Tibial artery (tissue), 4 donors: ENCODE results near the gene WDR27.

Experiments used
- DNase-seq, 2 donors: peaks; one replicate each; pipeline ENCODE4 v3.0.0-alpha.2; 2019
- H3K27ac ChIP-seq, 2 donors: fragments of 200-600 bp; sonication (generic) in 1 of 2; 1 replicate in 1 of 2; 2 replicates in 1 of 2; pipeline ENCODE4 v1.5.1; 2018 to 2019; ENCODE audit warnings: mild to moderate bottlenecking in 1 of 2
- H3K27me3 ChIP-seq, 2 donors: fragments of 200-600 bp; sonication (generic) in 1 of 2; one replicate each; pipeline versions ENCODE4 v1.5.1 to v1.6.0; 2016 to 2019
- H3K36me3 ChIP-seq, 3 donors: fragments of 200-600 bp; sonication (generic) in 2 of 3; one replicate each; pipeline ENCODE4 v1.5.1; 2016 to 2019; ENCODE audit warnings: mild to moderate bottlenecking in 2 of 3
- H3K4me1 ChIP-seq, 4 donors: fragments of 200-600 bp; sonication (generic) in 2 of 4; 1 replicate in 3 of 4; 2 replicates in 1 of 4; pipeline ENCODE4 v1.5.1; 2016 to 2019
- H3K4me3 ChIP-seq, 2 donors: fragments of 200-600 bp; sonication (generic) in 1 of 2; 1 replicate in 1 of 2; 2 replicates in 1 of 2; pipeline ENCODE4 v1.5.1; 2018 to 2019; ENCODE audit warnings: mild to moderate bottlenecking in 2 of 2
- H3K9me3 ChIP-seq, 3 donors: fragments of 200-600 bp; sonication (generic) in 1 of 3; one replicate each; pipeline ENCODE4 v1.5.1; 2016 to 2019
- intact Hi-C: fragments of 100-400 bp; cut with DNase I; formaldehyde crosslinking; loops from one replicate; pipeline ENCODE4 v1.15.0; 2023; ENCODE audit warnings: low total_unique reads
- TF ChIP-seq, protein P1 (sequence below), 2 experiments: fragments of 200-600 bp in 1 of 2; fragments of 450-650 bp in 1 of 2; IDR thresholded peaks; one replicate each; pipeline ENCODE4 v1.5.1; 2017 to 2019; ENCODE audit warnings: antibody characterized with exemption in 2 of 2, mild to moderate bottlenecking in 1 of 2, moderate library complexity in 1 of 2

WDR27 gene

DNA sequence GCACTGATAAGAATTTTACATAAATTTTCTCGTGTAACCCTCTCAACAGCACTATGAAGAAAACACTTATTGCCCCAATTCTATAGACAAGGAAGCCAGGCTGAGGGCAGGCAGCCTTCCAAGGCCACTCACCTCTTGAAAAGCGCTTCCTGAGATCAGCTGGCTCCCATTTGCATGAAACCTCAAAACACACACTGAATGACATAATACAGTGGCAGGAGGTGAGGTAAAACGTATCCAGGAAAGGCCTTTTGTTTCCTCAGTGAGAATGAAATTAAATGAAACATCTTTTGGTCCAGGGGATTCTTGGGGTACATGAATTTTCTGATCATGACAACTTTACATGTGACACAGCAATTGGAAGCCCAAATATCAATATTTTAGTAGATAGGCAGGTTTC is 112.5 kb downstream of the WDR27 start:
- H3K27me3 ChIP-seq, result no peaks in the 10 kb centered on the region
- H3K9me3 ChIP-seq, result peaks cover 0 to 6% (median 0%) of the 10 kb centered on the region in 3 donors
- H3K36me3 ChIP-seq, result peaks cover 0 to 10% (median 0%) of the 10 kb centered on the region in 3 donors
- intact Hi-C loops, result no loop called here
- H3K27ac ChIP-seq, result no peak overlapping the region
- TF ChIP-seq, protein P1, sequence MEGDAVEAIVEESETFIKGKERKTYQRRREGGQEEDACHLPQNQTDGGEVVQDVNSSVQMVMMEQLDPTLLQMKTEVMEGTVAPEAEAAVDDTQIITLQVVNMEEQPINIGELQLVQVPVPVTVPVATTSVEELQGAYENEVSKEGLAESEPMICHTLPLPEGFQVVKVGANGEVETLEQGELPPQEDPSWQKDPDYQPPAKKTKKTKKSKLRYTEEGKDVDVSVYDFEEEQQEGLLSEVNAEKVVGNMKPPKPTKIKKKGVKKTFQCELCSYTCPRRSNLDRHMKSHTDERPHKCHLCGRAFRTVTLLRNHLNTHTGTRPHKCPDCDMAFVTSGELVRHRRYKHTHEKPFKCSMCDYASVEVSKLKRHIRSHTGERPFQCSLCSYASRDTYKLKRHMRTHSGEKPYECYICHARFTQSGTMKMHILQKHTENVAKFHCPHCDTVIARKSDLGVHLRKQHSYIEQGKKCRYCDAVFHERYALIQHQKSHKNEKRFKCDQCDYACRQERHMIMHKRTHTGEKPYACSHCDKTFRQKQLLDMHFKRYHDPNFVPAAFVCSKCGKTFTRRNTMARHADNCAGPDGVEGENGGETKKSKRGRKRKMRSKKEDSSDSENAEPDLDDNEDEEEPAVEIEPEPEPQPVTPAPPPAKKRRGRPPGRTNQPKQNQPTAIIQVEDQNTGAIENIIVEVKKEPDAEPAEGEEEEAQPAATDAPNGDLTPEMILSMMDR (IDR thresholded peaks at IDR 0.05), result no peak
- H3K4me1 ChIP-seq, result no peaks in the 10 kb centered on the region
- DNase-seq, result no peak
- H3K4me3 ChIP-seq, result no peak overlapping the region

DNA sequence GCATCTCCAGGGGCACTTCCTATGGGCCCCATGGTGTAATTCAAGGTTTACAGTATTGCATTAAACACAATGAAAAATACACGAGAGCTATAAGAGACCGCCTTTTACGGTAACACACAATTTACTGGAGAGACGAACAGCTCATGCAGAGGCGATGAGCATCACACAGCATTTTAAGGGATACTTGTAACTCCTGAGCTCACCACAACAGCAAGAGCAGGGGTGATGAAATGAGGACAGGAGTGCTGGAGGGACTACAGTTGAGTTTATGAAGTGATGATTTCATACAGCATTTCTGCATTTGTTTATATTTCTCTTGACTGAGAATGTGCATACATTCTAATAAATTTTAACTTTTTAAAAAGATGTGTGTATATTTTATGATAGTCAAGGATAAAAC is 113.9 kb downstream of the WDR27 start:
- Histone ChIP-seq H3K4me1 (no peaks in the 10 kb centered on the region), H3K36me3 (peaks cover 0 to 10% (median 0%) of the 10 kb centered on the region in 3 donors), H3K27ac (no peak overlapping the region), H3K9me3 (peaks cover 0 to 6% (median 0%) of the 10 kb centered on the region in 3 donors), H3K27me3 (no peaks in the 10 kb centered on the region), H3K4me3 (no peak overlapping the region)
- intact Hi-C loops, result no loop called here
- no peak for DNase-seq
- TF ChIP-seq, protein P1 (IDR thresholded peaks at IDR 0.05), result no peak

DNA sequence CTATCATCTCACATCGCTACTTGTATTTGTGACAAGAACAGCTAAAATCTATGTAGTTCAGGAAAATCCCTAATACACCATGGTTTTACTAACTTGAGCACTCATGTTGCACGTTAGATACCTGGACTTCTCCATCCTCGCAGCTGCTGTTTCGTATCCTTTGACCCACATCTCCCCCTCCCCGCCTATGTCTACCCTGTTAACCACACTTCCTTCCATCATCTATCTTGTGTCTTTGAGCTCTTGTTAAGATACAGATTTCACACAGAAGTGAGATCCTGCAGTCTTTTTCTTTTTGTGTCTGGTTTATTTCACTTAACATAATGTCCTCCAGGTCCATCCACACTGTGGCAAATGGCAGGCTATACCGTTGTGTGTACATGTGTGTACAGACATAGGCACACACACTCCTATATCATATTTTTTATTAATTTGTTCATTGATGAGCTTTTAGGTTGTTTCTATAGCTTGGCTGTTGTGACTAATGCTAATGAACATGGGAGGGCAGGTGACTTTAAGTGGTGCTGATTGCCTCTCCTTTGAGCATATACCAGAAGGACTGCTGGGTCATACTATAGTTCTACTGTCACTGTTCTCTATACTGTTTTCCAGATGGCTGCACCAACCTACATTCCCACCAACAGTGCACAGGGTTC is 117.8 kb downstream of the WDR27 start:
- peaks cover 0 to 6% (median 0%) of the 10 kb centered on the region in 3 donors for H3K9me3 ChIP-seq
- intact Hi-C loops, result no loop called here
- TF ChIP-seq, protein P1 (IDR thresholded peaks at IDR 0.05), result no peak
- DNase-seq, result no peak
- peaks cover 0 to 15% (median 0%) of the 10 kb centered on the region in 3 donors for H3K36me3 ChIP-seq
- H3K4me3 ChIP-seq, result no peak overlapping the region
- no peaks in the 10 kb centered on the region for H3K27me3 ChIP-seq
- no peak overlapping the region for H3K27ac ChIP-seq
- H3K4me1 ChIP-seq, result no peaks in the 10 kb centered on the region

DNA sequence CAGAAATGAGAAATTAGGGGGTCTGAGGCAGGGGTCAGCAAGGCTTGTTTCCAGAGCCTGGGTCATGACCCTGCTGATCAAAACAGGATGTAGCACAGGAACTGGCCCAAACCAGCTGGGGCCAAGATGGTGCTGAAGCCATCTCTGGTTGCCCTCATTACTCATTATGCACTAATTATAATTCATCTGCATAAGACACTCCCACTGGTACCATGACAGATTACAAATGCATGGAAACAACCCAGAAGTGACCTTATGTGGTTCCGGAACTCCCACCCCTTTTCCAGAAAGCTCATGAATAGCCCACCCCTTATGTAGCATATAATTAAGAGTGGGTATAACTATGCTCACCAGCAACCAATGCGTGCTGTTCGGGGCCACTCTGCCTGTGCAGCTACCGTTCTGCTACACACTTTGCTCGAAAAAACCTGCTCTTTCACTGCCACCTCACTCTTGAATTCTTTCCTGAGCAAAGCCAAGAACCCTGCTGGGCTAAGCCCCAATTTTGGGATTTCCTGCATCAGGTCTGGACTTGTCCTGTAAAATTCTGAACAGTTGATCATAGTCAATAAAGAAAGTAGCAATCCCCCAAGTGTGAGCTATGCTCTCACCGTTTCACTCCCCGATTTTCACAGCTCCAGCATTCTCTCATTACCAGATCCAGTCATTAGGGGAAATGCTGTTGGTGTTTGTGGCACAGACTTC is 122.3 kb downstream of the WDR27 start:
- TF ChIP-seq, protein P1 (IDR thresholded peaks at IDR 0.05), result no peak
- no peaks in the 10 kb centered on the region for H3K4me1 ChIP-seq
- no peak overlapping the region for H3K4me3 ChIP-seq
- H3K27me3 ChIP-seq, result no peaks in the 10 kb centered on the region
- intact Hi-C loops, result no loop called here
- no peaks in the 10 kb centered on the region for H3K9me3 ChIP-seq
- DNase-seq, result no peak
- peaks cover 0 to 5% (median 0%) of the 10 kb centered on the region in 3 donors for H3K36me3 ChIP-seq
- no peak overlapping the region for H3K27ac ChIP-seq

DNA sequence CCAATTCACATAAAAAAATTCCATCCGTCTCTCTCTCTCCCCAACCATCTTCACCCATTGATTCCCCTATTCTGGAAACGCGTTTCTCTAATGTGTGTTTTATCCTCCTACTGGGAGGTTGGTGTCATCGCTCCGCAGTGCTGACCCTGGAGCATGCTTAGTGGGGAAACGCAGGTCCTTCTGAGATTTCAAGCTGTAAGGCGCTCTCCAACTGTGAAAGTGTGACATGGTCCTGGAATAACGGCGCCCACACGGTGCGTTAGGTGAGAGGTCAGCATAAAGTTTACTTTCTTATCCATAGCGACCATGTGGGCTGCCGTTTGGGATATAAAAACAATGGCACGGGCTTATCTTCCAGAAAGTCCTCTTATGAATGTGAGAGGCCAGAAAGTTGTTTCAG is 123.9 kb downstream of the WDR27 start:
- intact Hi-C loops, result no loop called here

More for the DNA sequence above, 123.9 kb downstream of the WDR27 start:
- no peak for DNase-seq
- H3K4me3 ChIP-seq, result no peak overlapping the region
- H3K27me3 ChIP-seq, result no peaks in the 10 kb centered on the region
- H3K4me1 ChIP-seq, result no peaks in the 10 kb centered on the region
- TF ChIP-seq, protein P1 (IDR thresholded peaks at IDR 0.05), result no peak
- no peaks in the 10 kb centered on the region for H3K9me3 ChIP-seq
- H3K27ac ChIP-seq, result no peak overlapping the region
- peaks cover 0 to 5% (median 0%) of the 10 kb centered on the region in 3 donors for H3K36me3 ChIP-seq
